GM23248 (cell line): ENCODE data around the gene APAF1. TPM values are rescaled to one million over a fixed set of nuclear protein-coding genes. Genes with fewer than 3 reads are reported as not detected.
"Not testable (repeated sequence)": the region's sequence is repeated elsewhere in the genome, so short reads cannot be mapped to it uniquely, and the experiment has no call there.

Experiments
- DNase-seq: peaks from one replicate; pipeline ENCODE4 v3.0.0-alpha.2; 2015
- H2AFZ ChIP-seq: fragments of 200-600 bp; sonication (generic); 2 replicates; pipeline ENCODE4 v1.6.1; 2016; ENCODE audit warnings: antibody characterized with exemption
- H3F3A ChIP-seq: fragments of 200-600 bp; sonication (generic); 2 replicates; pipeline ENCODE4 v1.6.1; 2016; ENCODE audit warnings: mild to moderate bottlenecking, antibody characterized with exemption, mixed run types; ENCODE audit not compliant: insufficient read depth
- H3K27ac ChIP-seq: fragments of 200-600 bp; sonication (generic); 2 replicates; pipeline ENCODE4 v1.5.1; 2016; ENCODE audit warnings: mild to moderate bottlenecking
- H3K27me3 ChIP-seq: fragments of 200-600 bp; sonication (generic); replicated peaks from 2 replicates; pipeline ENCODE4 v1.6.1; 2016; ENCODE audit warnings: mild to moderate bottlenecking; ENCODE audit not compliant: insufficient read depth
- H3K36me3 ChIP-seq: fragments of 200-600 bp; sonication (generic); 2 replicates; pipeline ENCODE4 v1.6.1; 2016; ENCODE audit warnings: low read depth, mild to moderate bottlenecking
- H3K4me1 ChIP-seq: fragments of 200-600 bp; sonication (generic); 2 replicates; pipeline ENCODE4 v1.6.1; 2016; ENCODE audit warnings: mild to moderate bottlenecking; ENCODE audit not compliant: insufficient read depth
- H3K4me2 ChIP-seq: fragments of 200-600 bp; sonication (generic); one replicate; pipeline ENCODE4 v1.6.1; 2016; ENCODE audit warnings: mild to moderate bottlenecking; ENCODE audit not compliant: unreplicated experiment
- H3K4me3 ChIP-seq: fragments of 200-600 bp; sonication (generic); 2 replicates; pipeline ENCODE4 v1.5.1; 2016; ENCODE audit warnings: mild to moderate bottlenecking
- H3K79me2 ChIP-seq: fragments of 200-600 bp; sonication (generic); 2 replicates; pipeline ENCODE4 v1.6.1; 2016; ENCODE audit warnings: mild to moderate bottlenecking; ENCODE audit not compliant: insufficient read depth
- H3K9ac ChIP-seq: fragments of 200-600 bp; sonication (generic); 2 replicates; pipeline ENCODE4 v1.6.1; 2016; ENCODE audit warnings: mild to moderate bottlenecking
- H3K9me2 ChIP-seq: fragments of 200-600 bp; sonication (generic); 2 replicates; pipeline ENCODE4 v1.6.1; 2016; ENCODE audit warnings: mixed run types, mild to moderate bottlenecking, moderate library complexity; ENCODE audit not compliant: insufficient read depth
- H3K9me3 ChIP-seq: fragments of 200-600 bp; sonication (generic); one replicate; pipeline ENCODE4 v1.6.1; 2017; ENCODE audit warnings: low read depth
- H4K20me1 ChIP-seq: fragments of 200-600 bp; sonication (generic); 2 replicates; pipeline ENCODE4 v1.6.0; 2016; ENCODE audit not compliant: insufficient read depth
- EZH2 ChIP-seq: fragments of 200-600 bp; sonication (generic); IDR thresholded peaks from 2 replicates; pipeline ENCODE4 v1.6.1; 2018; ENCODE audit warnings: antibody characterized with exemption, mild to moderate bottlenecking; ENCODE audit not compliant: insufficient read depth, poor library complexity, severe bottlenecking
- EZH2phosphoT487 ChIP-seq: fragments of 200-600 bp; sonication (generic); IDR thresholded peaks from 2 replicates; pipeline ENCODE4 v1.6.1; 2018; ENCODE audit warnings: antibody characterized with exemption, moderate library complexity, mild to moderate bottlenecking, low read depth; ENCODE audit not compliant: insufficient read depth
- WGBS, 2 experiments: methylation state at CpG; one replicate each; pipeline ENCODE4 v1.1.6; 2015 to 2017; ENCODE audit warnings: low lambda C conversion rate in 2 of 2, low coverage in 1 of 2; ENCODE audit errors: missing lambda C conversion rate in 2 of 2; 5-methylcytosine and 5-hydroxymethylcytosine counted together
- in situ Hi-C: fragments of 300-500 bp; cut with MboI; formaldehyde crosslinking; loops from 2 replicates; pipeline ENCODE4 v1.15.0; 2020
- polyA plus RNA-seq: library from polyadenylated mRNA; unstranded; fragments of >200 nt; fragmentation: Nextera tagmentation; extraction: Ambion mirVana; gene quantifications from 2 replicates; pipeline ENCODE4 v1.2.1, GENCODE V29; 2016
- total RNA-seq: library from RNA; depleted of rRNA; stranded (reverse); fragments of >200 nt; shearing (Covaris generic); gene quantifications from 2 replicates; pipeline ENCODE4 v1.2.3, GENCODE V29; 2014

Gene APAF1
- total and polyA plus RNA-seq, 2 experiments from 2014 or later = 8.3 to 24.5 TPM

DNA sequence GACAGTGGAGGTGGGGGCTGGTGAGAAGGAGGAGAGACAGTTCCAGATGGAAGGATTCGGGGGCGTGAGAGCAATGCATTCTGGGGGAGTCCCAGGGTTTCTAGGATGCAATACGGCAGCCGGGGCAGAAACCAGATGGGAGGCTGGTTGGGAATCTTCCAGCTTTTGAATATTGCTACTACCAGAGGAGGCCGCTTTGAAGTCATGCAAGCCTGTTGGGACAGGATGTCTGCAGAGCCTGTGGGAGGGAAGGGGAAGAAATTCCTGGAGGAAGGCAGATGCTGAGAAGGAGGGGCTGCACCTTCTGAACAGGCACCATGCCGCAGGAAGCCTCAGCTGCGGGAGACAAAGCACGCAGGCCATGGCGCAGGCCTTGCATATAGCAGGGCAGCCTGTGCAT, 105.4 kb downstream of the APAF1 start:
- WGBS, 2 experiments = 53 to 60% methylated on average over 9 of the region's 9 CpGs

DNA sequence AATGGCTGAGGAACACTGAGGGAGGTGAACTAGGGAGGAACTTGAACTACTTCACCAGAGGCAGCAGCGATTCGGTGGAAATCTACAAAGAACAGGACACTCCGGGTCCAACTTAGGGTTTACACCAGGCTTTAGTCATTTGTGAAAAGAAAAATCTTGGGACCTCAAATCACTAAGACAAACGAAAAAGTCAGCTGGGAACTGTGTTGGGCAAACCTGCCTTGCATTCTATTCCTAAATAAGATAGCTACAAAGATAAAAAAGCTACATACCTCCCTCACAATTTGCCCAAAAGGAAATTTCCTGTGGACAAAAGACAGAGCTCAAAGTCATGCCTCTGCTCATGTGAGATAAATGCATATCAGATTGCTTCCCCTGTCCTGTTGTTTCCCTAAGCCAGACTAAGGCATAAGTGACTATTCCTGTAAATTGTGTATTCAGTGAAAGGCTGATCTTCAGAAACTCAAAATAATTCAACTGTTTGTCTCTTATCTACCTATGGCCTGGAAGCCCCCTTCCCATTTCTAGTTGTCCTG, 106.6 kb downstream of the APAF1 start:
- no peak for DNase-seq
- WGBS, 2 experiments = 78 to 90% methylated on average over 4 of the region's 4 CpGs
- Histone ChIP-seq H3F3A (peaks cover 14% of the 10 kb centered on the region), H3K9ac (no peak overlapping the region), H3K4me3 (no peak overlapping the region), H3K9me2 (no peaks in the 10 kb centered on the region), H2AFZ (no peak overlapping the region), H4K20me1 (no peaks in the 10 kb centered on the region), H3K36me3 (no peaks in the 10 kb centered on the region), H3K27me3 (no peaks in the 10 kb centered on the region), H3K4me2 (no peak overlapping the region), H3K4me1 (peaks cover 33% of the 10 kb centered on the region), H3K79me2 (no peaks in the 10 kb centered on the region), H3K9me3 (no peaks in the 10 kb centered on the region), H3K27ac (peak overlapping the region; percentile 87; the same call in 1 of the 2 replicates)
- in situ Hi-C loops = no loop called here
- TF ChIP-seq EZH2 = no peak
- no peak for TF ChIP-seq EZH2phosphoT487

More for the DNA sequence above, 105.4 kb downstream of the APAF1 start:
- Histone ChIP-seq H3K4me1 (peaks cover 30% of the 10 kb centered on the region), H3K27ac (no peak overlapping the region), H3K9me2 (no peaks in the 10 kb centered on the region), H3K9me3 (no peaks in the 10 kb centered on the region), H3K4me2 (no peak overlapping the region), H3K9ac (no peak overlapping the region), H2AFZ (no peak overlapping the region), H3K36me3 (no peaks in the 10 kb centered on the region), H4K20me1 (no peaks in the 10 kb centered on the region), H3K79me2 (no peaks in the 10 kb centered on the region), H3K4me3 (no peak overlapping the region), H3K27me3 (no peaks in the 10 kb centered on the region), H3F3A (peaks cover 11% of the 10 kb centered on the region)
- in situ Hi-C loops = no loop called here
- peak; percentile 19 for DNase-seq
- TF ChIP-seq EZH2phosphoT487 (no peak), EZH2 (no peak)

DNA sequence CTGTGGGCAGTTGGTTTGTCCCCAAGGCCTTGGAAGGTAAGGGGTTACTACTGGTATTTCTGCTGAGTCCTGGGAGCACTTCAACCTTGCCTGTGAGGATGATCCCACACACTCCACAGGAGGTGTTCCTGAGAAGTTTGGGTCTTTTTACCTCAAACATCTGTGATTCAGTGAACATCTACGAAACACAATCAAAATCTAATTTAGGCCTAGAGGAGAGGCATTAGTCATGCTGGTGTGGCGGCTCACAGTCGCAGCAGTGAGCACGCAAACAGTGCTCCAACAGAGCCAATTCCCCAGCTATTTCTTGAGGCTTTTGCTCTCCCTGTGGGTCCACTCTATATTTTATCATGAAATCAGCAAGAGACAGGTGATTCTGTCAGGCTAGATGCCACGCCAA, 107.6 kb downstream of the APAF1 start:
- TF ChIP-seq EZH2phosphoT487 = no peak
- TF ChIP-seq EZH2 = no peak

DNA sequence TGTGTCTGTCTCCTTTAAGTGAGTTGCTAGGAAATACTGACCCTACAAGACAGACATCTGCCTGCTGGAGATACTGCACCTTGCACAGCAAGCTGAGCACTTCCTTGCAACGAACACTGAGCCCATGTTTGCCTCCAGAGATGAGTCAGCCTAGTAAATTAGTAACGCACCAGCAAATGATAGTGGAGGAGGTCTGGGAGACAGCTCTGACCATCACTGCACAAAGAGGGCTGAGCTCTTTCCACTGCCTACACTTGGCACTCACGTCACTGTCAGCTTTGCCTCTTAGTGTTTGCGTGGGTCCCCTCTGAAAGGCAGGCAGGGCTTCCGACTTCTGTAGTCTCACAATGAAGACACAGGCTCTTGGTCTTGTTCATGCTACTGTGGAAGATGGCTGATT, 109.0 kb downstream of the APAF1 start:
- no peaks in the 10 kb centered on the region for H4K20me1 ChIP-seq
- in situ Hi-C loops = no loop called here
- H3K4me2 ChIP-seq = no peak overlapping the region
- H3K4me3 ChIP-seq = no peak overlapping the region
- peak overlapping the region; percentile 23 for H3K27ac ChIP-seq
- TF ChIP-seq EZH2phosphoT487 (no peak), EZH2 (no peak)
- no peaks in the 10 kb centered on the region for H3K9me2 ChIP-seq
- WGBS, 2 experiments = 38 to 65% methylated on average over 5 of the region's 5 CpGs
- DNase-seq = peak; percentile 80
- no peak overlapping the region for H3K9ac ChIP-seq
- H2AFZ ChIP-seq = no peak overlapping the region
- peaks cover 33% of the 10 kb centered on the region for H3K4me1 ChIP-seq
- no peaks in the 10 kb centered on the region for H3K27me3 ChIP-seq
- H3K79me2 ChIP-seq = no peaks in the 10 kb centered on the region
- H3F3A ChIP-seq = peaks cover 14% of the 10 kb centered on the region
- no peaks in the 10 kb centered on the region for H3K36me3 ChIP-seq
- H3K9me3 ChIP-seq = no peaks in the 10 kb centered on the region

More for the DNA sequence above, 107.6 kb downstream of the APAF1 start:
- Histone ChIP-seq H3K4me1 (peaks cover 33% of the 10 kb centered on the region), H3K36me3 (no peaks in the 10 kb centered on the region), H3K79me2 (no peaks in the 10 kb centered on the region), H3K4me2 (no peak overlapping the region), H3K27me3 (no peaks in the 10 kb centered on the region), H3K27ac (peak overlapping the region; percentile 87), H3F3A (peaks cover 14% of the 10 kb centered on the region), H3K9me3 (no peaks in the 10 kb centered on the region), H4K20me1 (no peaks in the 10 kb centered on the region), H3K9me2 (no peaks in the 10 kb centered on the region), H2AFZ (0 out of 2 replicates have a peak overlapping the region, but pooled peaks have one; percentile 24), H3K4me3 (no peak overlapping the region), H3K9ac (peak overlapping the region; percentile 65)
- peak; percentile 78 for DNase-seq
- whole genome bisulfite sequencing, 2 experiments = 33 to 40% methylated on average over 5 of the region's 5 CpGs
- in situ Hi-C loops = no loop called here

DNA sequence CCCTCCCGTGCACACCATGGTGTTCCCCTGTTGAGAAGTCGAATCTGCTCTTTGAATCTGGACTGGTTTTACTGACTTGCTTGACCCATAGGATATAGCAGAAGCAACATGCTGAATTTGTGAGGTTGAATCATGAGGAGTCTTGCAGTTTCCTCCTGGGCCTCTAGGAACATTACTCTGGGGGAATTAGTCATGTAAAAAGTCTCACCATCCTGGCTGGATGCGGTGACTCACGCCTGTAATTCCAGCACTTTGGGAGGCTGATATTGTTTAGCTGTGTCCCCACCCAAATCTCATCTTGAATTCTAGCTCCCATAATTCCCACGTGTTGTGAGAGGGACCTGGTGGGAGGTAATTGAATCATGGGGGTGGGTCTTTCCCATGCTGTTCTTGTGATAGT, 110.8 kb downstream of the APAF1 start:
- peaks cover 14% of the 10 kb centered on the region for H3F3A ChIP-seq
- H3K4me2 ChIP-seq, H3K9ac ChIP-seq, H3K9me3 ChIP-seq, H3K79me2 ChIP-seq, H4K20me1 ChIP-seq, H3K27me3 ChIP-seq, H2AFZ ChIP-seq, in situ Hi-C loops, H3K9me2 ChIP-seq, H3K4me3 ChIP-seq, H3K36me3 ChIP-seq: not testable (repeated sequence)
- peaks cover 33% of the 10 kb centered on the region for H3K4me1 ChIP-seq
- peak overlapping the region; percentile 68 for H3K27ac ChIP-seq
- peak; percentile 92 for DNase-seq
- 43 to 48% methylated on average over 5 of the region's 5 CpGs for WGBS, 2 experiments
